HG03575 (cell line): ENCODE data around the gene FAM53A.
"Not testable (repeated sequence)": the region's sequence is repeated elsewhere in the genome, so short reads cannot be mapped to it uniquely, and the experiment has no call there.

Experiments
- ATAC-seq: cut with Tn5 transposase; IDR thresholded peaks from one replicate; pipeline ENCODE4 v1.9.1; 2021; ENCODE audit not compliant: unreplicated experiment, insufficient number of reproducible peaks, low FRiP score; ENCODE audit errors: extremely low read depth

Gene FAM53A

GRCh38 chr4:1718095-1718850 is 34.2 kb upstream of the FAM53A start:
- ATAC-seq: no peak

DNA sequence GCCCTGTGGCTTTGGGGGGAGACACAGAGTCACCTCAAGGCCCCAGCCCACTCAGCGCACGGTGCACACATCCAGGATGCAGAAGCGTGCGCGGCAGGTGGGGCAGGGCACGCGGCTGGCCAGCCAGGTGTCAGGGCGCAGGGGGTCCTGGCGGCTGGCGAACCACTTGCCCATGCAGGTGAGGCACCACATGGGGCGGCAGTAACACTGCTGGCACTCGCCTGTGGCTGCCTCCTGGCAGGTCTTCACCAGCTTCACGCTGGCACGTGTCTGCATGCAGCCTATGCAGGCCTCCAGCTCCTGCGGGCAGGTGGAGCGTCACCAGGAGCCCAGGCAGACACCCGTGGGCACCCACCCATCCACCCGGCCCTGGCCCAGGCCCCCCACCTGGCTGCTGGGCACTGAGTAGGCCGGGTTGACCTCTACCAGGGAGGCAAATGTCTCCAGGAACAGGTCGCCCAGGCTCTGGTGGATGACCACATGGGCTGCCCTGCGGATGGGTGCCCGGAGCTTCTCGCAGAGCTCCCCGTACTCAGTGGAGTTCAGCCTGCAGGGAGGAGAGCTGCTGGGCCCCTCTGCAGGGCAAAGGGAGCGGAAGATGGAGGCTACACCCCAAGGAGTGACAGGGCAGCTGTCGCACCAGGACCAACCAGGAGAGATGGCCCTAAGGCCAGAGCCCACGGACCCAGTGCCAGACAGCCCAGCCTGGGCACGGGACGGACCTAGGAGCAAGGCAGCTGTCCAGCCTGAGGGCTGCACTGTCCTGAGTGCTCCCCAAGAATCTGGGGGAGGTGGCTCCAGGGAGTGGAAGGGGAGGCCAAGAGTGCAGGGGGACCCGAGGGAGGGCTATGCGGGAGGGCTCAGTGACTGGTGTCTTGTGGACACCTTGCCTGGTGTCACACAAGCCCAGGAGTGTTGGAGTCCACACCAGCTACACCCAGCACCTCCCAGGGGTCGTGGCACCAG is 33.3 kb upstream of the FAM53A start:
- no peak for ATAC-seq

DNA sequence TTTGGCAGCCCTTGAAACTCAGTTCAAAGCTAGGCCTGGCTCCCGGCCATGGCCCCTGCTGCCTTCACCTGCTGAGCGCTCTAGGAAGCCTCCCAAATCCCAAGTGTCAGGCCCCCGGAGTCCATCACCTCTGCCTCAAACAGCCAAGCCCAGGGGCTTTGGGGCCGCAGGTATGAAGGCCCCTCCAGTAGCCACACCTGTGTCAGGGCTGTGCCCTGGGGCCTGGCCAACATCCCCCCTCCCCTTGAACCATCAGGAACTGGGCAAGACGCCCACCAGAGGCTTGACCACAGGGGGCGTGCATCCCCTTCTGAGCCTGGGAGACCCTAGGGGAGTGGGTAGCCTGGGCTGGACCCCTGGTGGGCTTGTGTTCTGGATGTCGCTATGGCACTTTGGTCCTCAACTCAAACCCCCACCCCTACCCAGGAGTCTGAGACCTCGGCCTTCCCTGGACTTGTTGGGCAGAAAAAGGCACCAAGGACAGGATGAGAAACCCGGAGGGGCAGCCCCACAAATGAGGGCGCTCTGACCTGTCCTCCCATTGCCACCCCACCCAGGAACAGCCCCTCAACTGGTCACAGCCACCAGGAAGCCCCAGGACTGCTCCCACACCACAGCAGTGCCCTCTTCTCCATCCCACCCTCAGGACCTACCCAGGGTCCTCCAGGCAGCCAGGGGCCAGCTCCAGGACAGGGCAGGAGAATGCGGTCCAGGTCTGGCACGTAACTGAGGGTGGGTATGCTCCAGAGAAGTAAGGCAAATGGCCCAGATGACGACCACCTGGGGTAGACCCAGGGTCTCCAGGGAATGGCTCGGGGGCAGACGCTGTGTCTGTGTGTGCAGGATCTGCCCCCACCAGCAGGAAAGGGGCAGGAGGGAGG is 32.2 kb upstream of the FAM53A start:
- ATAC-seq: no peak

GRCh38 chr4:1715002-1715758 is 31.1 kb upstream of the FAM53A start:
- no peak for ATAC-seq

DNA sequence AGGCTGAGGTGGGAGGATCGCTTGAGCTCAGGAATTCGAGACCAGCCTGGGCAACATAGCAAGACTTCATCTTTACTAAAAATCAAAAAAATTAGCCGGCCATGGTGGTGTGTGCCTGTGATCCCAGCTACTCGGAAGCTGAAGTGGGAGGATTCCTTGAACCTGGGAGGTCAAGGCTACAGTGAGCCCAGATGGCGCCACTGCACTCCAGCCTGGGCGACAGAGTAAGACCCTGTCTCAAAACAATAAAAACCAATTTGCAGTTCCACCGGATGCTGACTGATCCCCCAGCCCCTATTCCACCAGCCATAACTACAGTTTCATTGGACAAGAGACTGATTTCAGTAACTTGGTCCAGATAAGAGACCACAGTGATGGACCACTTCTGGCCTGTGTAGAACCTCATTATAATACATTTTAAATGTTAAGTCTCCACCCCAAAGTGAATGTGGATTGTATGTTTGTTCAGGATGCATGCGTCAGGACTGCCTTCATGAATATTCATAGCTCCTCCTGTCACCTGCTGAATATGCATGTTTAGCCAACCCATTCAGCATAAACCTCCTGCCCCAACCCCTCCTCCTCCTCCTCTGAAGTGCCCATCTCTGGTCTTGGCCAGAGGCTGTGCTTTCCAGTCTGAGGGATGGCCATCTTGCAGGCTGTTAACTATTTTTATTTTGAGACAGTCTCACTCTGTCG is 30.3 kb upstream of the FAM53A start:
- ATAC-seq: no peak

GRCh38 chr4:1713003-1713851 is 29.1 kb upstream of the FAM53A start:
- no peak for ATAC-seq

GRCh38 chr4:1712216-1713002 is 28.3 kb upstream of the FAM53A start, which contains the start of gene SLBP:
TSS of gene SLBP (minus strand) at chr4:1712319. CDS start at chr4:1712188, 131 bp downstream.
- peak; percentile 32 for ATAC-seq

DNA sequence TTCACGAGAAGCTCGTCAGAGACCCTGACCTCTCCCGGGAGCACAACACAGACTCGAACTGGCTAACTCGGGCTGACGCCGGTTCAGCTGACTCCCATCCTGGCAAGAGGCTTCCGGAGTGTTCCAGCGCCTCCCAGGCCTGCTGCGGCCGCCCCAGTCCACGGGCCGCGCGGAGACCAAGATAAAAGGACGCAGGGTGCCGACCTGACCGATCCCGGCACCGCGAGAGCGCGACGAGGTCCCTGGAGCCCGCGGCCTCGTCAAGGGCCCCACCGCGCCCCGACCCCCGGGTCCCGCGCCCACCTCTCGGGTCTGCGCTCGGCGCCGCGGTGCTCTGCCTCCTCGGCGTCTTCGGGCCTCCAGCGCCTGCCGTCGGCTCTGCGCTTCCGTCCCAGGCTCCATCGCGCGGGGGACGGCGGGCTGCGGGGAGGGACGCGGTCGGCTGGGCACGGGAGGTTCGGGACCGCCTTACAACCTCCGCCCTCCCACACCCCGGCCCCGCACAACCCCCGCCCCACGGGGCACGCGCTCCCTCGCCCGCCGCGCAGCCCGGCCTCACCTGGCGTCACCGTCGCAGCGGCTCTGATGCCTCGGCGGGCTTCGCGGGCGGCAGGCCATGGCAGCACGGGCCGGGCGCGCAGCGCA is 27.6 kb upstream of the FAM53A start:
- no peak for ATAC-seq

- no peak for ATAC-seq
These were observed 27.0 kb upstream of the FAM53A start for GRCh38 chr4:1711055-1711570.

DNA sequence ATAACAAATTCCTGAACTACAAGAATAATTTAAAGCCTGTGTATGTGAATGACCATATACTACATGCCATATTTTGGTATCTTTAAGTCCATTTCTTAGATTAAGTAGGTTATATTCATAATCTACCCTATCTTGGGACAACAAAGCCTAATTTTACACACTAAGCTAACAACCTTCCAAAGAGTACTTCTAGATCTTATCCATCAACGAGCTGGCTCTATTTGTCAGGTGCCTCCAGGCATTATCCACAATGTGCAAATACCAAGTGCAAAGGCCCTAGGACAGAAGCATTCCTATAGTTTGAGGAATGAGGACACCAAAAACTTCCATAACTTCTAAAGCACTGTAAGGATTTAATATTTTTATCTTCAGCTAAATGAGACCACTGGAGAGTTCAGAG is 24.5 kb upstream of the FAM53A start:
- ATAC-seq: no peak

DNA sequence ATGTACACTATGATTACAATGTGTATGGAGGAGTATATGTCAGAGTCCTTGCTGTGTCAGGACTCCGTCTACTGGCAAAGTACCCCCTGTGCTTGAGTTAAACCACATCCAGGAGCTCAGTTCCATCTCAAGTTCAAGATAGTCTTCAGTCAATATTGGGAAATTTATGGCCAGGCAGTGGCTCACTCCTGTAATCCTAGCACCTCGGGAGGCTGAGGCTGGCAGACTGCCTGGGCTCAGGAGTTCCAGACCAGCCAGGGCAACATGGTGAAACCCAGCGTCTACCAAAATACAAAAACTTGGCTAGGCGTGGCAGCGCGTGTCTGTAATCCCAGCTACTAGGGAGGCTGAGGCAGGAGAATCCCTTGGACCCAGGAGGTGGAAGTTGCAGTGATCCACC is 22.2 kb upstream of the FAM53A start:
- no peak for ATAC-seq

GRCh38 chr4:1705732-1706131 is 21.6 kb upstream of the FAM53A start:
- ATAC-seq: no peak

DNA sequence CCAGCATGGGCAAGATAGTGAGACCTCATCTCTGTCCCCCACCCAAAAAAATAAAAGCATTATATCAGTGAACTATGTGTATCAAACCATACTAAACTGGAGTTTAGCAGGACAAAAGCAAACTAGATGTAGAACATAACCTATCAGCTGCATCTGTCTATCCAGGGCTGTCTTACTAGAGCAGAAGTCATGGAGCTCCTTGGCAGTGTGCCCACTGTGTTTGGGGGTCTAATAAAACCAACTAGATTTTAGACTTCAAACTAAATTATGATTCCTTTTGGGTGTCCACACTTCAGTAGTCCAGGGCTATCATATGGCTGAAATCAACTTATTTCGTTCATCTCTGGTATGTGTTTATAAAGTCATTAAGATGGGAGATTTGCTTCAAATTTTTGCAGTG is 19.8 kb upstream of the FAM53A start:
- ATAC-seq: no peak

- ATAC-seq: not testable (repeated sequence)
These were observed 17.6 kb upstream of the FAM53A start for GRCh38 chr4:1701671-1702070.

- ATAC-seq: no peak
These were observed 11.8 kb upstream of the FAM53A start for GRCh38 chr4:1695913-1696312.
